ENCODE results near the gene TRIM14. TPM values are rescaled to one million over a fixed set of nuclear protein-coding genes. Genes with fewer than 3 reads are reported as not detected.

TRIM14 gene
- total and polyA plus RNA-seq, 2 of the 13 experiments (the other 11 are each of a cell fraction or from before 2014, with no cell fraction given) = 9.2 to 13.0 TPM

GRCh38 chr9:98150164-98150563 lies 31.1 kb upstream of the TRIM14 start (continued):
- TF ChIP-seq POLR2A (IDR thresholded peaks at IDR 0.05; ENCODE audit: insufficient read depth in 1 of 2, low read depth in 2 of 2, low read length in 2 of 2) (no peak), CBX1 (IDR thresholded peaks at IDR 0.05; ENCODE audit: low read depth) (no peak), ZNF350 (CRISPR knock-in tag; IDR thresholded peaks at IDR 0.05; ENCODE audit: borderline replicate concordance, low read depth) (0 out of 2 replicates have a peak, but pooled peaks have one; percentile 38), ZNF362 (CRISPR knock-in tag; IDR thresholded peaks at IDR 0.05; ENCODE audit: borderline replicate concordance) (no peak), SMAD1 (CRISPR knock-in tag; IDR thresholded peaks at IDR 0.05; ENCODE audit: borderline replicate concordance, low read depth) (no peak), FOXK2 (IDR thresholded peaks at IDR 0.05) (no peak), NR2F1 (CRISPR knock-in tag; IDR thresholded peaks at IDR 0.05) (no peak), ZSCAN25 (CRISPR knock-in tag; IDR thresholded peaks at IDR 0.05) (no peak; the same call in 1 of the 2 replicates), BCLAF1 (IDR thresholded peaks at IDR 0.05) (no peak), ZMAT3 (CRISPR knock-in tag; conservative IDR thresholded peaks at IDR 0.05) (no peak), CERS6 (CRISPR knock-in tag; IDR thresholded peaks at IDR 0.05) (no peak), IKZF1 (IDR thresholded peaks at IDR 0.05) (no peak), AHR (CRISPR knock-in tag; IDR thresholded peaks at IDR 0.05) (no peak), ETV5 (CRISPR knock-in tag; IDR thresholded peaks at IDR 0.05; ENCODE audit: borderline replicate concordance) (peak; percentile 14; the same call in 1 of the 2 replicates), SRY (CRISPR knock-in tag; IDR thresholded peaks at IDR 0.05) (0 out of 2 replicates have a peak, but pooled peaks have one; percentile 36), CREBL2 (CRISPR knock-in tag; IDR thresholded peaks at IDR 0.05; ENCODE audit: borderline replicate concordance) (no peak), DNMT3B (CRISPR knock-in tag; conservative IDR thresholded peaks at IDR 0.05) (peak; percentile 78; the same call in 1 of the 2 replicates), MYC (CRISPR knock-in tag; IDR thresholded peaks at IDR 0.05; ENCODE audit: borderline replicate concordance) (peak; percentile 61; the same call in 1 of the 2 replicates), ZNF816 (CRISPR knock-in tag; IDR thresholded peaks at IDR 0.05; ENCODE audit: borderline replicate concordance) (no peak), LBX2 (CRISPR knock-in tag; IDR thresholded peaks at IDR 0.05; ENCODE audit: borderline replicate concordance) (no peak), ZNF292 (CRISPR knock-in tag; IDR thresholded peaks at IDR 0.05; ENCODE audit: borderline replicate concordance, low read depth) (no peak), ATAD3A (CRISPR knock-in tag; IDR thresholded peaks at IDR 0.05) (no peak), CEBPZ (IDR thresholded peaks at IDR 0.05; ENCODE audit: low read length) (no peak)

All from HepG2 (cell line).